H1 (cell line): ENCODE data around the gene LRRC4. TPM values are rescaled to one million over a fixed set of nuclear protein-coding genes. Genes with fewer than 3 reads are reported as not detected.
A peak's percentile ranks its signal among the peaks of the same experiment; 100 is the strongest.

Experiments used
- CTCF ChIA-PET: fragments of 300-600 bp; sonication (Branson Sonifier 250); formaldehyde crosslinking; loops from one replicate; lab custom pipeline; 2021; ENCODE audit not compliant: partially characterized antibody; lab: Charles Lee
- POLR2A ChIA-PET: fragments of 300-600 bp; sonication (Branson Sonifier 250); formaldehyde crosslinking; loops from one replicate; lab custom pipeline; 2021; ENCODE audit warnings: inconsistent platforms; ENCODE audit not compliant: partially characterized antibody; lab: Charles Lee
- DNase-seq, 2 experiments: peaks; one replicate each; pipeline versions ENCODE4 v3.0.0 to v3.0.0-alpha.2; 2010 to 2022; ENCODE audit warnings: low spot score in 2 of 2, low read depth in 1 of 2, mixed read lengths in 1 of 2
- FAIRE-seq: peaks from 2 replicates; lab custom pipeline; 2011; peaks lifted over from hg19 to GRCh38; lab: Jason Lieb, UNC
- H2AFZ ChIP-seq: 2 replicates; pipeline ENCODE4 v1.8.1; 2012; ENCODE audit warnings: low read length, inconsistent platforms
- H2AK5ac ChIP-seq: 2 replicates; pipeline ENCODE4 v1.6.1; 2013; ENCODE audit warnings: low read depth, low read length
- H2BK120ac ChIP-seq: replicated peaks from 2 replicates; pipeline ENCODE3; 2013; ENCODE audit warnings: low read depth, low read length, inconsistent platforms
- H2BK12ac ChIP-seq: 2 replicates; pipeline ENCODE4 v1.6.1; 2013; ENCODE audit warnings: low read depth, low read length
- H2BK15ac ChIP-seq: 2 replicates; pipeline ENCODE4 v1.6.1; 2013; ENCODE audit warnings: low read length
- H2BK20ac ChIP-seq: 2 replicates; pipeline ENCODE4 v1.6.1; 2013; ENCODE audit warnings: low read length
- H2BK5ac ChIP-seq: 2 replicates; pipeline ENCODE4 v1.6.1; 2013; ENCODE audit warnings: low read depth, low read length
- H3K14ac ChIP-seq: 2 replicates; pipeline ENCODE4 v1.6.1; 2013; ENCODE audit warnings: inconsistent platforms; ENCODE audit not compliant: insufficient read length
- H3K18ac ChIP-seq: 2 replicates; pipeline ENCODE4 v1.6.1; 2013; ENCODE audit warnings: low read length; ENCODE audit errors: extremely low read depth
- H3K23ac ChIP-seq: 2 replicates; pipeline ENCODE4 v1.6.1; 2013; ENCODE audit warnings: inconsistent platforms; ENCODE audit not compliant: insufficient read length
- H3K23me2 ChIP-seq: 2 replicates; pipeline ENCODE4 v1.6.1; 2013; ENCODE audit warnings: low read depth, low read length
- H3K27ac ChIP-seq: 2 replicates; pipeline ENCODE4 v1.6.1; 2011; ENCODE audit warnings: low read depth, low read length, inconsistent platforms
- H3K27me3 ChIP-seq, 4 experiments: replicated peaks in 1 of 4; 1 replicate in 1 of 4; 2 replicates in 3 of 4; pipeline versions ENCODE4 v1.6.1 to v1.8.1; 2011 to 2013; ENCODE audit warnings: low read length in 3 of 4, mild to moderate bottlenecking in 3 of 4, inconsistent platforms in 2 of 4, mixed read lengths in 2 of 4, moderate library complexity in 1 of 4; ENCODE audit not compliant: control insufficient read depth in 3 of 4, insufficient read depth in 3 of 4; ENCODE audit errors: extremely low read depth in 1 of 4
- H3K36me3 ChIP-seq, 4 experiments: 2 replicates each; pipeline versions ENCODE4 v1.6.1 to v1.8.1; 2011 to 2013; ENCODE audit warnings: mild to moderate bottlenecking in 4 of 4, low read length in 3 of 4, moderate library complexity in 2 of 4, control low read depth in 1 of 4, inconsistent platforms in 1 of 4; ENCODE audit not compliant: insufficient read depth in 4 of 4, control insufficient read depth in 2 of 4
- H3K4ac ChIP-seq: replicated peaks from 2 replicates; pipeline ENCODE3; 2013; ENCODE audit warnings: low read length, low read depth, mixed read lengths, inconsistent platforms; ENCODE audit not compliant: insufficient read length
- H3K4me1 ChIP-seq, 4 experiments: replicated peaks in 1 of 4; 1 replicate in 1 of 4; 2 replicates in 3 of 4; pipeline versions ENCODE4 v1.6.1 to v1.8.1; 2011 to 2013; ENCODE audit warnings: low read length in 3 of 4, inconsistent platforms in 2 of 4, mixed read lengths in 1 of 4; ENCODE audit not compliant: insufficient read depth in 4 of 4, control insufficient read depth in 3 of 4
- H3K4me2 ChIP-seq, 2 experiments: 2 replicates each; pipeline versions ENCODE4 v1.6.1 to v1.8.1; 2011 to 2013; ENCODE audit warnings: low read depth in 2 of 2, low read length in 2 of 2, control low read depth in 1 of 2, inconsistent platforms in 1 of 2, mild to moderate bottlenecking in 1 of 2; ENCODE audit not compliant: insufficient read depth in 1 of 2
- H3K4me3 ChIP-seq, 4 experiments: fragments of 200-600, 300-600 bp in 1 of 4; sonication (generic), shearing (Covaris generic), sonication (Bioruptor Twin) in 1 of 4; 2 replicates each; pipeline versions ENCODE4 v1.5.1 to v1.8.1; 2011 to 2016; ENCODE audit warnings: low read length in 4 of 4, low read depth in 3 of 4, control low read depth in 2 of 4, inconsistent platforms in 2 of 4, mild to moderate bottlenecking in 2 of 4, mixed read lengths in 1 of 4, moderate library complexity in 1 of 4; ENCODE audit not compliant: insufficient read depth in 2 of 4; ENCODE audit errors: extremely low read depth in 1 of 4
- H3K56ac ChIP-seq: replicated peaks from 2 replicates; pipeline ENCODE3; 2013; ENCODE audit warnings: low read depth, mild to moderate bottlenecking, mixed read lengths, low read length, inconsistent platforms; ENCODE audit not compliant: insufficient read length
- H3K79me1 ChIP-seq: 2 replicates; pipeline ENCODE4 v1.6.1; 2013; ENCODE audit warnings: low read depth, low read length, control low read depth
- H3K79me2 ChIP-seq, 2 experiments: 2 replicates each; pipeline versions ENCODE4 v1.6.1 to v1.8.1; 2012 to 2013; ENCODE audit warnings: low read length in 2 of 2, mild to moderate bottlenecking in 2 of 2, inconsistent platforms in 1 of 2; ENCODE audit not compliant: insufficient read depth in 2 of 2, control insufficient read depth in 1 of 2
- H3K9ac ChIP-seq, 4 experiments: replicated peaks in 1 of 4; 1 replicate in 1 of 4; 2 replicates in 3 of 4; pipeline versions ENCODE4 v1.6.1 to v1.8.1; 2011 to 2013; ENCODE audit warnings: low read depth in 3 of 4, low read length in 3 of 4, control low read depth in 2 of 4, mild to moderate bottlenecking in 2 of 4, moderate library complexity in 2 of 4, inconsistent platforms in 1 of 4; ENCODE audit errors: extremely low read depth in 1 of 4
- H3K9me3 ChIP-seq, 2 experiments: 2 replicates each; pipeline versions ENCODE4 v1.6.1 to v1.8.1; 2012 to 2013; ENCODE audit warnings: mild to moderate bottlenecking in 2 of 2, moderate library complexity in 2 of 2, control low read depth in 1 of 2, inconsistent platforms in 1 of 2, low read depth in 1 of 2, low read length in 1 of 2, mixed read lengths in 1 of 2; ENCODE audit not compliant: insufficient read depth in 2 of 2
- H4K20me1 ChIP-seq, 2 experiments: replicated peaks in 1 of 2; 2 replicates each; pipeline versions ENCODE3 to v1.8.1; 2011 to 2013; ENCODE audit warnings: inconsistent platforms in 2 of 2, low read length in 2 of 2, mild to moderate bottlenecking in 1 of 2; ENCODE audit not compliant: insufficient read depth in 2 of 2, control insufficient read depth in 1 of 2
- H4K5ac ChIP-seq: 2 replicates; pipeline ENCODE4 v1.6.1; 2013; ENCODE audit warnings: low read length, low read depth, mixed read lengths, inconsistent platforms; ENCODE audit not compliant: insufficient read length
- H4K8ac ChIP-seq: 2 replicates; pipeline ENCODE4 v1.8.0; 2013; ENCODE audit warnings: mild to moderate bottlenecking, moderate library complexity, low read length, inconsistent platforms; ENCODE audit not compliant: insufficient read depth; ENCODE audit errors: extremely low read depth
- H4K91ac ChIP-seq: replicated peaks from 2 replicates; pipeline ENCODE3; 2013; ENCODE audit warnings: low read length, mixed read lengths, inconsistent platforms; ENCODE audit not compliant: insufficient read length
- CREB1 ChIP-seq: IDR thresholded peaks from 2 replicates; pipeline ENCODE4 v1.6.1; 2012; ENCODE audit warnings: inconsistent platforms
- EP300 ChIP-seq, 2 experiments: IDR thresholded peaks; 1 replicate in 1 of 2; 2 replicates in 1 of 2; pipeline ENCODE4 v1.6.1; 2011 to 2012; ENCODE audit warnings: low read depth in 2 of 2, low read length in 2 of 2, mild to moderate bottlenecking in 2 of 2, borderline replicate concordance in 1 of 2, inconsistent platforms in 1 of 2, moderate library complexity in 1 of 2
- FOSL1 ChIP-seq: IDR thresholded peaks from 2 replicates; pipeline ENCODE4 v1.6.1; 2011; ENCODE audit warnings: mild to moderate bottlenecking, low read depth, low read length, moderate library complexity; ENCODE audit not compliant: insufficient read depth
- GABPA ChIP-seq: IDR thresholded peaks from 2 replicates; pipeline ENCODE4 v1.6.1; 2011; ENCODE audit warnings: mild to moderate bottlenecking, low read length, moderate library complexity, borderline replicate concordance; ENCODE audit not compliant: insufficient read depth
- HDAC6 ChIP-seq: IDR thresholded peaks from one replicate; pipeline ENCODE4 v1.7.1; 2012; ENCODE audit warnings: low read depth, mild to moderate bottlenecking, inconsistent platforms, low read length, moderate library complexity
- JUND ChIP-seq: IDR thresholded peaks from 2 replicates; pipeline ENCODE4 v1.6.1; 2011; ENCODE audit warnings: mild to moderate bottlenecking, improper control_type of control experiment, low read length
- POLR2A ChIP-seq, 2 experiments: IDR thresholded peaks; 1 replicate in 1 of 2; 2 replicates in 1 of 2; pipeline ENCODE4 v1.6.1; 2011; ENCODE audit warnings: low read depth in 2 of 2, low read length in 2 of 2, mild to moderate bottlenecking in 2 of 2; ENCODE audit errors: control extremely low read depth in 1 of 2
- RAD21 ChIP-seq, 2 experiments: IDR thresholded peaks in 1 of 2; conservative IDR thresholded peaks in 1 of 2; 2 replicates each; pipeline ENCODE4 v1.6.1; 2011; ENCODE audit warnings: low read depth in 2 of 2, low read length in 2 of 2, improper control_type of control experiment in 1 of 2, inconsistent platforms in 1 of 2, mild to moderate bottlenecking in 1 of 2, moderate library complexity in 1 of 2
- RNF2 ChIP-seq: fragments of 200-900, 300-1000 bp; sonication (generic); IDR thresholded peaks from 2 replicates; pipeline ENCODE4 v1.7.1; 2016; ENCODE audit warnings: borderline replicate concordance, low read depth, mild to moderate bottlenecking, antibody characterized with exemption, low read length; ENCODE audit not compliant: poor library complexity, severe bottlenecking; ENCODE audit errors: missing control alignments
- SAP30 ChIP-seq: fragments of 300-600 bp; sonication (generic); IDR thresholded peaks from 2 replicates; pipeline ENCODE4 v1.7.1; 2012; ENCODE audit warnings: low read length, moderate library complexity, mild to moderate bottlenecking, inconsistent platforms; ENCODE audit not compliant: insufficient read depth, insufficient replicate concordance
- SP1 ChIP-seq: IDR thresholded peaks from 2 replicates; pipeline ENCODE4 v1.6.1; 2011; ENCODE audit warnings: low read depth, low read length
- SP2 ChIP-seq: IDR thresholded peaks from 2 replicates; pipeline ENCODE4 v1.6.1; 2012; ENCODE audit warnings: mild to moderate bottlenecking, low read length, inconsistent platforms
- TAF1 ChIP-seq: IDR thresholded peaks from 2 replicates; pipeline ENCODE4 v1.6.1; 2011; ENCODE audit warnings: mild to moderate bottlenecking, low read depth, low read length
- WGBS, 2 experiments: shearing (Covaris generic) in 1 of 2; methylation state at CpG; one replicate each; pipeline versions ENCODE4 v1.1.6 to v1.1.7; 2013 to 2015; ENCODE audit warnings: low lambda C conversion rate in 2 of 2, mixed read lengths in 2 of 2, inconsistent platforms in 1 of 2, low coverage in 1 of 2, missing lambda C conversion rate in 1 of 2; ENCODE audit not compliant: insufficient replicate concordance in 2 of 2, insufficient coverage in 1 of 2, insufficient read length in 1 of 2; ENCODE audit errors: extremely low coverage in 1 of 2, missing lambda C conversion rate in 1 of 2; 5-methylcytosine and 5-hydroxymethylcytosine counted together
- polyA plus RNA-seq, 7 experiments: library from polyadenylated mRNA; depleted of rRNA in 3 of 7; stranded (reverse) in 5 of 7; unstranded in 2 of 7; fragments of >200 nt in 5 of 7; fragments of 200-250 nt in 2 of 7; gene quantifications; 1 replicate in 5 of 7; 2 replicates in 1 of 7; 4 replicates in 1 of 7; pipeline versions ENCODE4 v1.2.1 to v1.2.3, GENCODE V29; 2011 to 2013; ENCODE audit warnings: missing spikeins in 2 of 7, mixed read lengths in 2 of 7
- total RNA-seq: library from RNA; stranded (reverse); fragmentation: NEBNext Ultra II Directional; extraction: Animal tissue kit (Norgen Biotek cat#: 25700); gene quantifications from 2 replicates; pipeline ENCODE4 v1.2.1, GENCODE V29; 2021

Gene LRRC4
- total and polyA plus RNA-seq, 2 of the 8 experiments (the other 6 are each of a cell fraction or from before 2014, with no cell fraction given), result 13.4 to 16.4 TPM

- no peak overlapping the region for H2BK120ac ChIP-seq
- no peaks in the 10 kb centered on the region for H3K79me2 ChIP-seq
- H2AFZ ChIP-seq, result no peak overlapping the region
- H3K56ac ChIP-seq, result no peak overlapping the region
- no peak overlapping the region for H3K23ac ChIP-seq
- H4K20me1 ChIP-seq, result peaks cover 8 to 11% of the 10 kb centered on the region in 2 experiments
- H3K4me1 ChIP-seq, result peaks cover 0 to 13% (median 10%) of the 10 kb centered on the region in 4 experiments; a peak in 5 of 7 replicates
- 60% methylated on average over 2 of the region's 2 CpGs; no CpG with 5 or more reads in 1 of the 2 experiments for WGBS, 2 experiments
- no peak overlapping the region for H3K9ac ChIP-seq
- no peak overlapping the region for H3K4me2 ChIP-seq
- H3K9me3 ChIP-seq, result no peaks in the 10 kb centered on the region
- no peak overlapping the region for H2AK5ac ChIP-seq
- H2BK20ac ChIP-seq, result no peak overlapping the region
- peaks cover 15% of the 10 kb centered on the region for H3K23me2 ChIP-seq
- H3K14ac ChIP-seq, result no peak overlapping the region
- ChIA-PET CTCF (interaction anchor here (0.7 to 15.3 kb wide), 35 partner anchors 9 to 446 kb away, joined by 3 to 165 read pairs (median 5); partner anchors contain the start of gene ARF5), POLR2A (interaction anchor here (0.8 to 0.9 kb wide), 2 partner anchors 9 to 17 kb away, joined by 3 read pairs; no protein-coding TSS in a partner anchor)
- no peak overlapping the region for H4K8ac ChIP-seq
- no peak overlapping the region for H3K18ac ChIP-seq
- DNase-seq, result no peak
- H2BK5ac ChIP-seq, result no peak overlapping the region
- H4K91ac ChIP-seq, result no peak overlapping the region
- no peak for FAIRE-seq
- no peak overlapping the region for H3K27ac ChIP-seq
- no peaks in the 10 kb centered on the region; the same call in 1 of the 2 replicates for H3K79me1 ChIP-seq
- peaks cover 0 to 20% (median 7%) of the 10 kb centered on the region in 4 experiments; a peak in 4 of 7 replicates for H3K27me3 ChIP-seq
- H2BK12ac ChIP-seq, result 0 out of 2 replicates have a peak overlapping the region, but pooled peaks have one; percentile 43
- no peak overlapping the region for H3K4ac ChIP-seq
- no peaks in the 10 kb centered on the region for H3K36me3 ChIP-seq
- no peak overlapping the region for H3K4me3 ChIP-seq
- H2BK15ac ChIP-seq, result no peak overlapping the region
- no peak overlapping the region for H4K5ac ChIP-seq
- TF ChIP-seq JUND (no peak), FOSL1 (no peak), HDAC6 (no peak), POLR2A (IDR thresholded peaks at IDR 0.05; ENCODE audit: control extremely low read depth in 1 of 2, low read depth in 2 of 2, low read length in 2 of 2) (no peak), EP300 (IDR thresholded peaks at IDR 0.05; ENCODE audit: borderline replicate concordance in 1 of 2, low read depth in 2 of 2, low read length in 2 of 2) (no peak), CREB1 (no peak), RNF2 (no peak), GABPA (no peak), TAF1 (no peak), SAP30 (no peak), RAD21 (IDR thresholded peaks at IDR 0.05 in 1 of 2, conservative IDR thresholded peaks at IDR 0.05 in 1 of 2; ENCODE audit: low read depth in 2 of 2, low read length in 2 of 2) (no peak), SP2 (no peak), SP1 (no peak)
Observed at GRCh38 chr7:128034825-128035224, 3.6 kb upstream of the LRRC4 start.
